HG02870 (cell line): ENCODE data around the gene DOCK10.
A peak's percentile ranks its signal among the peaks of the same experiment; 100 is the strongest.
"Not testable (repeated sequence)": the region's sequence is repeated elsewhere in the genome, so short reads cannot be mapped to it uniquely, and the experiment has no call there.

Experiments
- ATAC-seq: cut with Tn5 transposase; IDR thresholded peaks from one replicate; pipeline ENCODE4 v1.9.1; 2021; ENCODE audit warnings: mild to moderate bottlenecking, moderate library complexity; ENCODE audit not compliant: unreplicated experiment

DOCK10 gene

GRCh38 chr2:225041851-225042799, at the start of gene DOCK10:
Gene DOCK10, minus strand, starts transcription at chr2:225042468. Its CDS starts 94 bp downstream, at chr2:225042374.
- ATAC-seq = peak; percentile 24

DNA sequence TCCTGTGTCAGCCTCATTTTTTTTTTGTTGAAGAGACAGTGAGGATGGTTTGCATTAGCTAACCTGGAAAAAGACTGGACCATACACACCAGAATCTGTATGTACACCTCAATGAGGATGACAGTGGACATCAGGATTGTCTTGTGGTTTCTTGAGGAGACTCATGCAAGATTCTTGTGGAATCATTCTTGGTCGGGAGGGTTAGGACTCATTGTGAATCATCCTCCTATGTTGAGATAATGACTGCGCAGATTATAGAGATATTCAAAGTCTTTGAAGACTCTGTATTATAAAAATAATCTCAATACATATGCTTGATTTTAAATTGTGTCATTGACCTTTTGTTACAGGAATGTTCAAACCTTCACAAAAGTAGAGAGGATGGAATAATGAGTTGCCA, 49.1 kb upstream of the DOCK10 start:
- ATAC-seq = no peak

DNA sequence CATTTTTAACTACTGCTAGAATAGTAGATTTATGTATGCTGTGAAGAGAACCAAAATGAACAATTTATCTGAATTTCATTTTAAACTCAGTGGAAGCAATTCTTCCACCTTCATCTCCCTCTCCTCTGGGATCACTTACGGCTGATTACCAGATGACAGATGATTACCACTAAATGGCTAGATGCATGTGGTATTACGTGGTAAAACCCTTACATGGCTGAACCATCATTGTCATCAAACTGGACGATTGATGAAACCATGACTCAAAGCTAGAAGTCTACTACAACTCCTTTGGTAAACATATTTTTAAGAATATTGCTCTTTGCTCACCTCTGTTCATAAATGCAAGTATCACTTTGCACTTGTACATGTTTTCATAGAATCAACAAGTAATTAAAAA, 48.5 kb upstream of the DOCK10 start:
- no peak for ATAC-seq

DNA sequence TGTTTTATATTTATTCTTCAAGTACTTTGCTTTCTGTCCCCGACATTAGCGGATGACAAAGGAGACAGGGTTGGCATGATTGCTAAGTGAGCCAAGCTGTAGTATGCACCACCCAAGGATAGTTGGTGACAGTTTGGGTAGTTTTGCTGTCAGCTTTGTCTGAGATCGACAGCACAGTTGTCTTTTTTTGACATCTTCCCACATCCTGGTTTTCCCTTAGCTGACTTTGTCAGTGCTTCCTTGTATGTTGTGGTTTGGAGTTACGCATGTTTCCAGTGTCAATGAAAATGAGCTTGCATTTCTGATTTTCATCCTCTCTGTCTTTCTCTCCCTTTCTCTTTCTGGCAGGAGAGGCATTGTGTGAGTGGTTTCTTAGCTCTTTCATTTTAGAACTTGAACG, 44.6 kb upstream of the DOCK10 start:
- ATAC-seq = no peak

GRCh38 chr2:225086439-225086838, 44.2 kb upstream of the DOCK10 start:
- ATAC-seq = no peak

DNA sequence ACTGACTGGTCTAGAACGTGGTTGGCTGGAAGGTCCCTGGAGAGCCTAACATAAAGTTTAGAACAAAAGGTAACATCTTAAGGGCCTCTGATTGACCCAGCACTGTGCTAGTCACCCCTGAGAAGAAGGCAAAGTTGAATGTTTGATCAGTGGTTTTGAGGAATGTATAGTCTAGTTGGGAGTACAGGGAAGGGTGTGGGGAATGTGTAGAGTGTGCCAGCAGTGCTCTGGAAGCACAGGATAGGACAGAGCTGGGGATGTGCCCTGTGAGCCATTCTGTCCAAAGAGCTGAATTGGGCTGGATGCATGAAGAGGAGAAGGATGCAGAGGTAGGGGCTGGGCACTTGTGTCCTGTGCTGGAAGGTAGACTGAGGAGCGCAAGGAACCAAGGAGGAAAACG, 41.0 kb upstream of the DOCK10 start:
- ATAC-seq = no peak

GRCh38 chr2:225076125-225076524, 33.9 kb upstream of the DOCK10 start:
- no peak for ATAC-seq

DNA sequence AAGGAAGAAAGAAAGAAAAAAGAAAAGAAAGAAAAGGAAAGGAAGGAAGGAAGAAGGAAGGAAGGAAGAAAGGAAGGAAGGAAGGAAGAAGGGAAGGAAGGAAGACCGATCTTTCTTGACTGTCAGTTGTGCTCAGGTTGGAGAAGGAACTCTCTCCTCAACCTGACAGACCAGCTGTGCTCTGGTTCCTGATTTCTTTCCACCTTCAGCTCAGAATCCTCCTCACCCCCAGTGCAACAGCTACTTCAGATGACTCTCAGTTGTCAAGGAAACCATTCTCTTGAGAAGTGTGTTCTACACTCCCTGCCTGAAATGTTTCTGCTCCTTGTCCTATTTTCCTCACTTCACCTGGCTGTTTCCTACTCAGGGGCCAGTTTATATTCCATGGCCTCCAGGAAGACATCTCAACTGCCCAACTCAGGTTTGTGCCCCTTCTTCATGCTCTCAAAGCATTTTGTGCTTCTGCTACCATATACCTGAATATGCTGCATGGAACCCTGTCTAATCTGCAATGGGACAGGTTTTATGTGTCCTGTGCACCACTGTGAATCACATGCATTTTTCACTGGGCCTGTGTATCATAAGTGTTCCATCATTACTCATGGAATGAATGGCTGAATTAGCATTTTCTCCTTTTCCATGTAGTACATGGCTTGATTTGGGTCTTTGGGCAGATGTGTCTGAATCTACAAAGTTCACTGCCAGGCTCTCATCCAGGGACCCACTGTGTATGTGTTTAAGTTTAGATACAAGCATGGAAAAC, 32.8 kb upstream of the DOCK10 start:
- no peak for ATAC-seq

- ATAC-seq = no peak
These were observed 32.1 kb upstream of the DOCK10 start for GRCh38 chr2:225074366-225074765.

- ATAC-seq = no peak
These were observed 30.9 kb upstream of the DOCK10 start for GRCh38 chr2:225073198-225073597.

DNA sequence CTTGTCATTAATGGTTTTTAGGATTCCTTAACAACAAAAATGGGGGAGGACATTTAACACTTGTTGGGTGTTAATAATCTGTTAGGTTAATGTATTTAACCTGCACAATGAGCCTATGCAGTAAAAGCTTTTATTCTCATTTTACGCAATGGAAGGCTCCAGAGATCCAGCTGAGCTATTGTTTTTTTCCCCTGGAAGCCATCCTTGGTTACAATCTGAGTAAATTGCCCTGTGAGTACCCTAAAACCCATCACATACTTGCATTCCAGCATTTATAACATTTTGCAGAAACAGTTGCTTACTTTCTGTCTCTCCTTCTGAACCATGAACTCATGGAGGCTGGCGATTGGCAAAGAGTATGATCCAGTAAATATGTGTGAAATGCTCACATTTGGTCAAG, 30.2 kb upstream of the DOCK10 start:
- no peak for ATAC-seq

DNA sequence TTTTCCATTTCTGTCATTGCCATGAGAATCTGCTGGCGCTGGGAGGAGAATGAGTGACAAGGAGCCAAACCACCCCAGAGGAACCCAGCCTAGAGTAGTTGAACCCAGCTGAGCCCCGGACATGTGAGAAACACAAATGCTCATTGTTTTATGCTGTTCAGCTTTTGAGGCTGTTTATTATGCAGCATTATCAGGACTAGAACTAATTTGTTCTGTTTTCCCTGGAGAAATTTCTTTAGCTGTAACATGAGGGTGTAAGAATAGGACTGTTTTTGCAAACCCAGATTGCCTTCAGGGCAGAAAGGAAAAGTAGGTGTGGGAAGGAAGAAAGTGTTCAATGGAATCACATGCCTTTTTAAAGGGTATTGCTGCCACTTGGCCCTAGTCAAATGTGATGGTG, 28.5 kb upstream of the DOCK10 start:
- no peak for ATAC-seq

- no peak for ATAC-seq
These were observed 27.7 kb upstream of the DOCK10 start for GRCh38 chr2:225069966-225070365.

GRCh38 chr2:225069477-225069876, 27.2 kb upstream of the DOCK10 start:
- ATAC-seq = no peak

DNA sequence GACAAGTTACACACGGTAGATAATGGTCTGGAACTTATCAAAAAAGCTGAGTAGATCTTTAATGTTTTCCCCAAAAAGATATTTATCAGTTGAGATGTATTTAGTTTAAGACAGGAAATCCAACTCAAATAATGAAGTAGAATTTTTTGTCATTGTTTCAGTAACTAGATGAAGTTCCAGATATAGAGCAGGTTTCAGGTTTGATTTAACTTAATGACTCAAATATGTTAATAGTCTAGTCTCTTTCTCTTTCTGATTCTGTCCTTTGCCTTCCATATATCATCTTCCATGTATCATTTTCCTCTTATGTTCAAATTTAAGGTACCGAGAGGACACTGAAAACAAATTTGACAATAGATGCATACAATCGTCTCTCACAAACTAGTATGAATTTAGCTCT, 23.6 kb upstream of the DOCK10 start:
- ATAC-seq = no peak

DNA sequence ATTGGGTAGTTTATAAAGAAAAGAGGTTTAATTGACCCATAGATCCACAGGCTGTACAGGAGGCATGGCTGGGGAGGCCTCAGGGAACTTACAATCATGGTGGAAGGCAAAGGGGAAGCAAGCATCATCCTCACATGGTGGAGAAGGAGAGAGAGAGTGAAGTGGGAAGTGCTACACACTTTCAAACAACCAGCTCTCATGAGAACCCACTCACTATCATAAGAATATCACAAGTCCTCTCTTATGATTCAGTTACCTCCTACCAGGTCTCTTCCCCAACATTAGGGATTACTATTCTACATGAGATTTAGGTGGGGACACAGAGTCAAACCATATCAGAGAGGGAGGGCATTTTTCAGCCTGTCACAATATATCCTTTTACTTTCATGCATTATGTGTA, 22.7 kb upstream of the DOCK10 start:
- no peak for ATAC-seq

DNA sequence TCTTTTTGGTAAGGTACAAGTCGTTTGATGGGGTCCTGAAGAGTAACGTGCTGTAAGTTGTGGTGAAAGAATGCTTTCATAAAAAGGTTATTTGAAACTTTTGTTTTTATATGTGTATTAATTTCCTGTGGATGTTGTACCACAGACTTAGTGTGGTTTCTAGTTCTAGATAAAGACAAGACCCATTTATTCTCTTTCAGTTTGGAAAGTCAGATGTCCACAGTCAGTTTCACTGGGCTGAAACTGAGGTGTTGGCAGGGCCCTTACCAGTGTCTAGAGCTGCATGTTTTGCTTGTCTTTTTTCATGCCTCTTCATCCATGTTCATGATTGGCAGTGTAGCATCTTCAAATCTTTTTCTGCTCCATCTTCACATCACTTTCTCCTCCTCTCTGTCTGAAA, 22.1 kb upstream of the DOCK10 start:
- ATAC-seq = no peak

- no peak for ATAC-seq
These were observed 14.2 kb upstream of the DOCK10 start for GRCh38 chr2:225056330-225057073.

DNA sequence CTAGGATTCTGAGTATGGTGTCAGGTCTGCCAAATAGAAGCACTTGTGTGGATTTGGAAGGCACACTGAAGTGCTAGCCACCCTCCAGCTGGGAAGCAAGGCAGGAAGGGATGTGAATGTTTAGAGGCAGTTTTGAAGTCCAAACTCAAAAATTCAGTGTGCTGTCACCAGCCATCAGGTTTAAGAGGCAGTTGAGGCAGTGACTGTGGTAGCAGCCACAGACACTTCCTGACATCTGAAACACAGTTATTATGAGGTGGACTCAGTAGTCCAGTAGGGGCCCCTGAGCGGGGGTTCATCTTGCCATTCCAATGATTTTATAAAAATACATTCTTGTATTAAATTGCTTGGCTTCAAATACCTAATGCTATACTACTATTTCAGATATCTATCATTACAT, 13.4 kb upstream of the DOCK10 start:
- ATAC-seq = no peak

- ATAC-seq = peak; percentile 73
These were observed 10.4 kb upstream of the DOCK10 start for GRCh38 chr2:225052703-225053102.

GRCh38 chr2:225047502-225047901, 5.2 kb upstream of the DOCK10 start:
- not testable (repeated sequence) for ATAC-seq
